HL-60 (cell line): ENCODE data around the gene ISL1.

ENCODE experiments used
- CTCF ChIP-seq: IDR thresholded peaks from one replicate; pipeline ENCODE4 v1.5.1; 2011; ENCODE audit warnings: low read length, control low read depth, inconsistent platforms; ENCODE audit not compliant: insufficient read depth
- GABPA ChIP-seq: IDR thresholded peaks from 2 replicates; pipeline ENCODE4 v1.6.1; 2012; ENCODE audit warnings: low read depth
- POLR2AphosphoS5 ChIP-seq: IDR thresholded peaks from 2 replicates; pipeline ENCODE4 v1.6.1; 2012; ENCODE audit warnings: low read depth
- REST ChIP-seq: IDR thresholded peaks from 2 replicates; pipeline ENCODE4 v1.6.1; 2012; ENCODE audit warnings: low read depth; ENCODE audit not compliant: insufficient replicate concordance

- TF ChIP-seq CTCF: no peak
- no peak for TF ChIP-seq POLR2AphosphoS5
- TF ChIP-seq REST: no peak
- TF ChIP-seq GABPA: no peak
Measured at GRCh38 chr5:51383131-51384121, at the start of gene ISL1.
